Stimulated activated CD8-positive, alpha-beta memory T cell treated with anti-CD3 and anti-CD28 coated beads, Interleukin-15, amount 100 ng/mL, for 1 hour (primary cell): ENCODE results near the gene RNF227.
"Not testable (repeated sequence)": the region's sequence is repeated elsewhere in the genome, so short reads cannot be mapped to it uniquely, and the experiment has no call there.

Experiments
- DNase-seq: peaks from one replicate; pipeline ENCODE4 v3.0.0-alpha.2; 2020; ENCODE audit warnings: low read depth

Gene RNF227

GRCh38 chr17:7915611-7916384 lies at the start of gene RNF227:
Gene RNF227 (minus strand): TSS chr17:7916289. CDS start chr17:7916195, 94 bp downstream.
- peak; percentile 58 for DNase-seq

DNA sequence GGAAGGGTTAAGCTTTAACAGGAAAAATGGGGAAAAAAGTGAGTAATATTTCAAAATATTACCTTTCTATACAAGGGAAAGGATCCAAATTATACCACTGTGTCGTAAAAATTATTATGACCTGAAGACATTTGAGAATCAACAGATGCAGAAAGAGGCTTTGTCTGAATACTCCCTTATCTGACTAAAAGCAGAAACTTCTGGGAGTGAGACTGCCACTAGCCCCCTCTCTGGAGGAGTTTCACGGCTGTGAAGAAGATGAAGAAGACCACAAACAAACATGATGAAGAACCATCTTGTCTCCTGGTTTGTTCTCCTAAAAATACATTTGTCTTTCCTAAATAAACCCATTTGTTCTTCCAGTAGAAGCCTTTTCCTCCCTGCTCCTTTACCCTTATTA lies 45.3 kb upstream of the RNF227 start:
- DNase-seq = no peak

DNA sequence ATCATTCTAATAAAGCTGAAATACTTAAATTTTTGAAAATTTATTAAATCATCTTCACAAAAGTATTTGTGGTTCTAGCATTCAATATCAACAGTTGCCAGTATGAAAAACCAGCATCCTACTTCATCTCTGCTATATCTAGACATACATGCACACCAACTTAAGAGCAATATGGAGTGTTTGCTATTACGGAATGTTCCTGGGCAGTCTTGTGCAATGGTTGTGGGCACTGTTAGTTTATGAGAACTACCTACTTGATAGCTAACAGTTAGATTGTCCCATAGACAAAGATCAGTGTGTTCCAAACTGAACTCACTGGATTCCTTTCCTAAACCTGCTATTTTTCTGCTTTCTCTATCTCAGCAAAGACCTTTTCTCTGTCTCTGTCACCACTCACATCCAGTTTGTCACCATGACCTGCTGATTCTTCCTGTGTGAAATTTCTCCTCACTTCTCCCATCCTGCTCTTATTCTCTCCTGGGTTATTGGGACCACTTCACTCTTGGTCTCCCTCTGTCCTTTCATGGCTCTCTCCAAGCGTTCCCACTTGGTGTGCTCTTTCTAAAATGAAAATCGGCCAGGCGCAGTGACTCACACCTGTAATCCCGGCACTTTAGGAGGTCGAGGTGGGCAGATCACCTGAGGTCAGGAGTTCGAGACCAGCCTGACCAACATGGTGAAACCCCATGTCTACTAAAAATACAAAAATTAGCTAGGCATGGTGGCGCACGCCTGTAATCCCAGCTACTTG lies 43.6 kb upstream of the RNF227 start:
- DNase-seq = no peak

- no peak for DNase-seq
Observed at GRCh38 chr17:7956228-7956965, 40.3 kb upstream of the RNF227 start.

- DNase-seq = no peak
Observed at GRCh38 chr17:7955414-7956227, 39.5 kb upstream of the RNF227 start.

GRCh38 chr17:7953266-7953665 lies 37.2 kb upstream of the RNF227 start:
- not testable (repeated sequence) for DNase-seq

DNA sequence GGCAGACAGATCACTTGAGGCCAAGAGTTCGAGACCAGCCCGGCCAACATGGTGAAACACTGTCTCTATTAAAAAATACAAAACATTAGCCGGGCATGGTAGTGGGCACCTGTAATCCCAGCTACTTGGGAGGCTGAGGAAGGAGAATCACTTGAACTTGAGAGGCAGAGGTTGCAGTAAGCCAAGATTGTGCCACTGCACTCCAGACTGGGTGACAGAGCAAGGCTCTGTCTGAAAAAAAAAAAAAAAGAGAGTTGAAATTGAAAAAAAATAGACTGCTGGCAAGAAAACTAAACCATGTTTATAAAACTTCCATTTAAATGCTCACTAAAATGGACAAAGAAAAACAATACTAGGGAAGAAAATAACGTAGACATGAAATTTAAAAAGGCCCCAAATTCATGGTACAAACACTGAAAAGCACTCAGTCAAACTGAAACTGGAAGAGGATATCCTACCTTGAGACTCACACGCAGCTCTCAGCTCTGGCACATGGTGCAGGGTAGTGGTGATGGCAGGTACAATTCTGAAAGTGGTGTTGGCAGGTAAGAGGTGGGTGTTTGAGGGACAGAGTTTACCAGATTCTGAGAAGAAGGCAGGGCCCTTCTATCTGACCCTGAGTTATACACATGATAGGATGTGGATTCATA lies 35.2 kb upstream of the RNF227 start:
- no peak for DNase-seq

DNA sequence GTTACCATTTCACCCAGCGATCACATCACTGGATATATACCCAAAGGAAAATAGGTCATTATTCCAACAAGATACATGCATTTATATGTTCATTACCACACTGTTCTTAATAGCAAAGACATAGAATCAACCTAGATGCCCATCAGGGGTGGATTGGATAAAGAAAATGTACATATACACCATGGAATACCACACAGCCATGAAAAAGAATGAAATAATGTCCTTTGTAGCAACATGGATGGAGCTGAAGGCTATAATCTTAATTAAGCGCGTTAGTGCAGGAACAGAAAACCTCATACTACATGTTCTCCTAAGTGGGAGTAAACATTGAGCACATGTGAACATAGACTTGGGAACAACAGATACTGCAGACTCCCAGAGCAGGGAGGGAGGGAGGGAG lies 34.5 kb upstream of the RNF227 start:
- DNase-seq = no peak

- no peak for DNase-seq
Observed at GRCh38 chr17:7947651-7948050, 31.6 kb upstream of the RNF227 start.

DNA sequence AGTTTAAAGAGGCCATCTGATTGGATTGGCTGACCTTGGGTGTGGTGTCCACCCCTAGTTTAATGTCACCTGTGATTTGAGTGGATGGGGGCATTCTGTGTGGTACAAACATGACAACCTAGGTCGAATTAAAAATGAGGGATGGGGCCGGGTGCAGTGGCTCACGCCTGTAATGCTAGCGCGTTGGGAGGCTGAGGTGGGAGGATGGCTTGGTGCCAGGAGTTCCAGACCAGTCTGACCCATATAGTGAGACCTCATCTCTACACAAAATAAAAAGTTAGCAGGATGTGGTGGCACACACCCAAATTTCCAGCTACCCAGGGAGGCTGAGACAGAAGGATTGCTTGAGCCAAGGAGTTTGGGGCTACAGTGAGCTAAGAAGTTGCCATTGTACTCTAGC lies 30.4 kb upstream of the RNF227 start:
- no peak for DNase-seq

DNA sequence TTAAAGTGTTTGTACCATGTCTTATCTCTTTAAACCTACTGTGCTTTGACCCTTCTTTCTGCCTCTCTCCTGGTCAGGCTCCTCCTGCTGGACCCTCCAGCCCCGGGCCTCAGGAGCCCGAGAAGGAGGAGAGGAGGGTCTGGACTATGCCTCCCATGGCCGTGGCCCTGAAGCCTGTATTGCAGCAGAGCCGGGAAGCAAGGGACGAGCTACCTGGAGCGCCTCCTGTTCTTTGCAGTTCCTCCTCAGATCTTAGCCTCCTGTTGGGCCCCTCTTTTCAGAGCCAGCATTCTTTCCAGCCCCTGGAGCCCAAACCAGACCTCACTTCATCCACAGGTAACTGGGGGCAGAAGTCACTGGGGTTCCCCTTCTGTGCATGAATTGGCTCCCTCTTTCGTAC lies 29.6 kb upstream of the RNF227 start:
- no peak for DNase-seq

GRCh38 chr17:7944326-7944725 lies 28.2 kb upstream of the RNF227 start:
- DNase-seq = no peak

- no peak for DNase-seq
Observed at GRCh38 chr17:7943291-7943690, 27.2 kb upstream of the RNF227 start.

- DNase-seq = no peak
Observed at GRCh38 chr17:7940743-7941142, 24.7 kb upstream of the RNF227 start.

DNA sequence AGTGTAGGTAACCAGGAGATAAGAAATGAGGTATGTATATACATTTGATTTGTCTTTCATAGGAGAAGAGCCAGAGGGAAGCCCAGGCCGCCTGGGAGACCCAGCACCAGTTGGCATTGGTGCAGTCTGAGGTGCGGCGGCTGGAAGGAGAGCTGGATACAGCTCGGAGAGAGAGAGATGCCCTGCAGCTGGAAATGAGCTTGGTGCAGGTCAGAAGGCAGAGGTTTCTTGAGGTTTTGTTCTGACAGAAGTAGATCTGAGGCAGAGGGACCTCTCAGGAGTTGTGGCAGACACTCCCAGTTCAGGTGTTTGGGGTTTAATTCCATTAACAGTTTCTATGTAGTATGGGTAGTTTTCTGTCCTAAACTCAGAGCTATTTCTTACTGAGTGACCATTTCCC lies 23.9 kb upstream of the RNF227 start:
- DNase-seq = no peak

DNA sequence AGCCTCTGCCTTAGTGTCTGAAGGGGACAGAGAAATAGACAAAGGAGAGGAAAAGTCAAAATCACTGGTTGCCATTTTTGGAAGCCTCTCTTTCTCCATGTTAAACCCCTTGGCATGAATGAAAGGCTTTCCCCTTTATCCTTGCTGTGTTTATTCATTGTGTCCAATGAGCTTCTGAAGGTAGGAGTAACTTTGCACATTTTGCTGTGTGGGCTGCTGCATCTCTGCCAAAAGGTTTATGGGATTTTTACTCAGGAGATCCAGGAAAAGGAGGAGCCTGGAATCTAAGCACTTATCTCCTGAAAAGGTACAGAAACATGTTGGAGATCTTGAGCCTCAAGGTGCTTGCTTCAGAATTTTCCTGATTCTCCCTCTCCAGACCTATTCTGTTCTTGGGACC lies 19.8 kb upstream of the RNF227 start:
- DNase-seq = no peak

DNA sequence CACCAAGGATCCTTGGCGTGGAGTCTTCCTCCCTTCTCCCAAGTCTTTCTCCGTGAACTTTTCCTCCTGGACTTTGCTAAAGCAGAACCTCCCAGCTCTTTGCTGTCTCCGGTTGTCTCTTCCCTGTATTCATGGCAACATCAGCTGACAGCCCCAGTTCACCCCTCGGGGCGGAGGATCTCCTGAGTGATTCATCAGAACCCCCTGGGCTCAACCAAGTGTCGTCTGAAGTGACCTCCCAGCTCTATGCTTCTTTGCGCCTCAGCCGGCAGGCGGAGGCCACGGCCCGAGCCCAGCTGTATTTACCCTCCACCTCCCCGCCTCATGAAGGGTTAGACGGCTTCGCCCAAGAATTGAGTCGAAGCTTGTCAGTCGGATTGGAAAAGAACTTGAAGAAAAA lies 16.9 kb upstream of the RNF227 start:
- no peak for DNase-seq

DNA sequence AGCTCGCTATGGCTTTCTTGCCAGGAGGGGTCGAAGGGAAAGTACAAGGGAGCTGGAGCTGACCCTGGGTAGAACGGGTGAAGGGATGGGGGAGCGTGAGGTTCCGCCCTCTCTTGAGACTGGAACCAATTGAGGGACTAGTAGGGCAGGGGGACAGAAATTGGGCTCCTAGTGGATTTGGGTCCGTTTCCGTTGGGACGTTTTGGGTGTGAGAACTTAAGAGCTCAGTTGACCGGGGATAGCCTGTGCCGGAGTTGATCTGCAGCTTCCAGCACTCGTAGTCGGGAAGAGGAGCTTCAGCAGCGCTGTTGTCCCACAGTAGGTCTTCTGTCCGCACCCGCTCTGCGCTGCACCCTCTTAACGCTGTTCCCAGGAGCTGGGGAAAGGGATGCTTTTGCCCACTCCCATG lies 16.4 kb upstream of the RNF227 start:
- DNase-seq = peak; percentile 12

DNA sequence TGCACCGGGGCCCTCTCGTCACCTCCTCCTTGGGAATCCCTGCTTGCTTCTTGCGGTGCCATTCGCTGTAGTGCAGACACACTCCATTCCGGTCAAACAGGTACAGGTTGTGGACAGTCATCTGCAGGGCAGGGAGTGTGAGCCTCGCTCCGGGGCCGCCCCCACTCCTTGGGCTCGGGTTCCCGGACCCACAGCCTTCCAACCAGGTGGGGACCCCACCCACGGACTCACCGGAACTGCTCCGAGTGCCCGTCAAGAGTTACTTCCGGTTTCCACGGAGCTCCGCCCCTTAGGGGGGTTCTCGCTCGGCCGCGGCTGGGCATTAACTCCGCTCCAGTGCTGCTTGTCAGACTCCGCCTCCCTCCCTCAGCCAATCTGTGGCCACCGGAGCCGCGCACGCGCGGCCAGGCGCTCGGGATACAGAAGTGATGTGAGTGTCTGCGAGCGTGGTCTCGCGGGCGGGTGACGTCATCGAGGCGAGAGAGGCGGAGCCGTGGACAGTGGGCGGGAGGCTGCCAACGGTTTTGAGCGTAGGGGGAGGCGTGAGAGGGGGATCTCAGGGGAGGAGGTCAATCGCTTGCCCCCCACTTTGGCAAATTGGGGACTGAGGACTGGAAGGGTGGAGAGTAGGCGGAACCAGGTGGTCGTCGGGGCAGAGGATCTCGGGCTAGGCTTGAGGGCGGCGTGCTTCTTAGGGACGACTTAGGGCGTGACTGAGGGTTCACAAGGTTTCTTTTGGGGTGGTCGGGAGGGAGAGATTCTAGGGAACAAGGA lies 15.8 kb upstream of the RNF227 start, which contains the start of the genes CNTROB and TRAPPC1:
Gene CNTROB (plus strand): TSS at position 498 of the 774 bp plus-strand sequence. CDS start 874 bp downstream, outside the sequence.
Gene TRAPPC1 (minus strand): TSS at position 238 of the 774 bp plus-strand sequence. CDS start 117 bp downstream, at position 121.
- peak; percentile 98 for DNase-seq
